HuH-7.5 (cell line): ENCODE data around the gene MARK3.

Experiments
- DNase-seq: peaks from one replicate; pipeline ENCODE4 v3.0.0; 2011; ENCODE audit warnings: low spot score

The MARK3 gene

GRCh38 chr14:103396463-103396862 is 11.2 kb downstream of the MARK3 start:
- no peak for DNase-seq

GRCh38 chr14:103398427-103399195 is 13.4 kb downstream of the MARK3 start:
- no peak for DNase-seq

GRCh38 chr14:103400537-103400936 is 15.3 kb downstream of the MARK3 start:
- no peak for DNase-seq

GRCh38 chr14:103401223-103402214 is 16.3 kb downstream of the MARK3 start:
- DNase-seq = no peak

- DNase-seq = no peak
These were observed 17.5 kb downstream of the MARK3 start for GRCh38 chr14:103402695-103403094.

GRCh38 chr14:103404032-103404918 is 19.1 kb downstream of the MARK3 start:
- DNase-seq = no peak

- no peak for DNase-seq
These were observed 19.7 kb downstream of the MARK3 start for GRCh38 chr14:103404920-103405319.

GRCh38 chr14:103408491-103409155 is 23.4 kb downstream of the MARK3 start:
- DNase-seq = no peak

- DNase-seq = no peak
These were observed 31.7 kb downstream of the MARK3 start for GRCh38 chr14:103416916-103417315.

- no peak for DNase-seq
These were observed 33.2 kb downstream of the MARK3 start for GRCh38 chr14:103418481-103418818.

GRCh38 chr14:103421556-103421955 is 36.3 kb downstream of the MARK3 start:
- DNase-seq = no peak

- no peak for DNase-seq
These were observed 37.8 kb downstream of the MARK3 start for GRCh38 chr14:103423050-103423461.

- no peak for DNase-seq
These were observed 42.5 kb downstream of the MARK3 start for GRCh38 chr14:103427485-103428443.

- DNase-seq = no peak
These were observed 43.7 kb downstream of the MARK3 start for GRCh38 chr14:103428723-103429556.

- DNase-seq = no peak
These were observed 45.1 kb downstream of the MARK3 start for GRCh38 chr14:103430358-103430757.

GRCh38 chr14:103432627-103433026 is 47.4 kb downstream of the MARK3 start:
- DNase-seq = no peak

- DNase-seq = no peak
These were observed 48.8 kb downstream of the MARK3 start for GRCh38 chr14:103433916-103434563.

GRCh38 chr14:103434868-103435442 is 49.7 kb downstream of the MARK3 start:
- DNase-seq = no peak
